ENCODE data around the gene PCNP.
"Not testable (repeated sequence)": the region's sequence is repeated elsewhere in the genome, so short reads cannot be mapped to it uniquely, and the experiment has no call there.

The PCNP gene

GRCh38 chr3:101619734-101620133 lies 45.8 kb downstream of the PCNP start:
- Histone ChIP-seq H3K27ac (no peak overlapping the region), H3K9ac (ENCODE audit: insufficient read length) (no peak overlapping the region), H3K9me3 (ENCODE audit: low read depth, low read length) (no peaks in the 10 kb centered on the region), H3K4me3 (no peak overlapping the region), H3K36me3 (ENCODE audit: insufficient read depth, low read length) (no peaks in the 10 kb centered on the region)
- DNase-seq (ENCODE audit: low read depth, low spot score): no peak
- TF ChIP-seq EZH2 (IDR thresholded peaks at IDR 0.05) (no peak), POLR2AphosphoS5 (IDR thresholded peaks at IDR 0.05; ENCODE audit: borderline replicate concordance, low read depth, low read length) (no peak), FOXP2 (optimal IDR thresholded peaks at IDR 0.05; ENCODE audit: control extremely low read depth, extremely low read length, insufficient read depth) (no peak)

- TF ChIP-seq POLR2AphosphoS5 (IDR thresholded peaks at IDR 0.05; ENCODE audit: borderline replicate concordance, low read depth, low read length) (no peak), FOXP2 (optimal IDR thresholded peaks at IDR 0.05; ENCODE audit: control extremely low read depth, extremely low read length, insufficient read depth) (no peak)
- no peaks in the 10 kb centered on the region for H3K9me3 ChIP-seq (ENCODE audit: low read depth, low read length)
- H3K36me3 ChIP-seq (ENCODE audit: insufficient read depth, low read length): no peaks in the 10 kb centered on the region
- H3K27ac ChIP-seq: no peak overlapping the region
- no peak overlapping the region for H3K4me3 ChIP-seq
- H3K9ac ChIP-seq (ENCODE audit: insufficient read length): no peak overlapping the region
- no peak for DNase-seq (ENCODE audit: low read depth, low spot score)
These were observed 49.7 kb downstream of the PCNP start for GRCh38 chr3:101623656-101624055.

- TF ChIP-seq EZH2 (IDR thresholded peaks at IDR 0.05) (no peak), POLR2AphosphoS5 (IDR thresholded peaks at IDR 0.05; ENCODE audit: borderline replicate concordance, low read depth, low read length) (no peak), FOXP2 (optimal IDR thresholded peaks at IDR 0.05; ENCODE audit: control extremely low read depth, extremely low read length, insufficient read depth) (no peak)
- Histone ChIP-seq H3K9me3 (ENCODE audit: low read depth, low read length) (no peaks in the 10 kb centered on the region), H3K36me3 (ENCODE audit: insufficient read depth, low read length) (no peaks in the 10 kb centered on the region), H3K27ac (no peak overlapping the region), H3K9ac (ENCODE audit: insufficient read length) (no peak overlapping the region), H3K4me3 (no peak overlapping the region)
- DNase-seq (ENCODE audit: low read depth, low spot score): no peak
These were observed 50.9 kb downstream of the PCNP start for GRCh38 chr3:101624857-101625256.

GRCh38 chr3:101625879-101626278 lies 51.9 kb downstream of the PCNP start:
- Histone ChIP-seq H3K9me3 (ENCODE audit: low read depth, low read length) (no peaks in the 10 kb centered on the region), H3K27ac (no peak overlapping the region), H3K9ac (ENCODE audit: insufficient read length) (no peak overlapping the region), H3K36me3 (ENCODE audit: insufficient read depth, low read length) (no peaks in the 10 kb centered on the region), H3K4me3 (no peak overlapping the region)
- DNase-seq (ENCODE audit: low read depth, low spot score): no peak
- TF ChIP-seq POLR2AphosphoS5 (IDR thresholded peaks at IDR 0.05; ENCODE audit: borderline replicate concordance, low read depth, low read length) (no peak), FOXP2 (optimal IDR thresholded peaks at IDR 0.05; ENCODE audit: control extremely low read depth, extremely low read length, insufficient read depth) (no peak), EZH2 (IDR thresholded peaks at IDR 0.05) (no peak)

GRCh38 chr3:101629219-101629618 lies 55.2 kb downstream of the PCNP start:
- H3K9ac ChIP-seq (ENCODE audit: insufficient read length): no peak overlapping the region
- no peaks in the 10 kb centered on the region for H3K36me3 ChIP-seq (ENCODE audit: insufficient read depth, low read length)
- H3K9me3 ChIP-seq (ENCODE audit: low read depth, low read length): no peaks in the 10 kb centered on the region
- no peak overlapping the region for H3K4me3 ChIP-seq
- H3K27ac ChIP-seq: no peak overlapping the region
- no peak for TF ChIP-seq POLR2AphosphoS5 (IDR thresholded peaks at IDR 0.05; ENCODE audit: borderline replicate concordance, low read depth, low read length)
- TF ChIP-seq EZH2 (IDR thresholded peaks at IDR 0.05): no peak
- no peak for DNase-seq (ENCODE audit: low read depth, low spot score)

GRCh38 chr3:101631098-101631796 lies 57.3 kb downstream of the PCNP start:
- no peaks in the 10 kb centered on the region for H3K9me3 ChIP-seq (ENCODE audit: low read depth, low read length)
- H3K4me3 ChIP-seq: no peak overlapping the region
- no peak for DNase-seq (ENCODE audit: low read depth, low spot score)
- TF ChIP-seq FOXP2 (optimal IDR thresholded peaks at IDR 0.05; ENCODE audit: control extremely low read depth, extremely low read length, insufficient read depth) (no peak), POLR2AphosphoS5 (IDR thresholded peaks at IDR 0.05; ENCODE audit: borderline replicate concordance, low read depth, low read length) (no peak), EZH2 (IDR thresholded peaks at IDR 0.05) (no peak)
- no peak overlapping the region for H3K9ac ChIP-seq (ENCODE audit: insufficient read length)
- H3K36me3 ChIP-seq (ENCODE audit: insufficient read depth, low read length): no peaks in the 10 kb centered on the region
- no peak overlapping the region for H3K27ac ChIP-seq

GRCh38 chr3:101631959-101632358 lies 58.0 kb downstream of the PCNP start:
- not testable (repeated sequence) for H3K36me3 ChIP-seq (ENCODE audit: insufficient read depth, low read length); H3K27ac ChIP-seq; H3K9me3 ChIP-seq (ENCODE audit: low read depth, low read length); DNase-seq (ENCODE audit: low read depth, low spot score); H3K9ac ChIP-seq (ENCODE audit: insufficient read length); H3K4me3 ChIP-seq

- H3K4me3 ChIP-seq: no peak overlapping the region
- no peak overlapping the region for H3K27ac ChIP-seq
These were observed 58.6 kb downstream of the PCNP start for GRCh38 chr3:101632586-101632985.

GRCh38 chr3:101633186-101633585 lies 59.2 kb downstream of the PCNP start:
- Histone ChIP-seq H3K27ac (no peak overlapping the region), H3K4me3 (no peak overlapping the region), H3K36me3 (ENCODE audit: insufficient read depth, low read length) (no peaks in the 10 kb centered on the region), H3K9me3 (ENCODE audit: low read depth, low read length) (no peaks in the 10 kb centered on the region), H3K9ac (ENCODE audit: insufficient read length) (no peak overlapping the region)
- no peak for DNase-seq (ENCODE audit: low read depth, low spot score)
- TF ChIP-seq POLR2AphosphoS5 (IDR thresholded peaks at IDR 0.05; ENCODE audit: borderline replicate concordance, low read depth, low read length) (no peak), EZH2 (IDR thresholded peaks at IDR 0.05) (no peak), FOXP2 (optimal IDR thresholded peaks at IDR 0.05; ENCODE audit: control extremely low read depth, extremely low read length, insufficient read depth) (no peak)

More at GRCh38 chr3:101632586-101632985, 58.6 kb downstream of the PCNP start:
- H3K9ac ChIP-seq (ENCODE audit: insufficient read length): no peak overlapping the region
- TF ChIP-seq EZH2 (IDR thresholded peaks at IDR 0.05): no peak
- TF ChIP-seq POLR2AphosphoS5 (IDR thresholded peaks at IDR 0.05; ENCODE audit: borderline replicate concordance, low read depth, low read length): no peak
- TF ChIP-seq FOXP2 (optimal IDR thresholded peaks at IDR 0.05; ENCODE audit: control extremely low read depth, extremely low read length, insufficient read depth): no peak
- H3K9me3 ChIP-seq (ENCODE audit: low read depth, low read length): no peaks in the 10 kb centered on the region
- no peaks in the 10 kb centered on the region for H3K36me3 ChIP-seq (ENCODE audit: insufficient read depth, low read length)
- DNase-seq (ENCODE audit: low read depth, low spot score): no peak
